Measurements from ENCODE around the gene IGF2BP1. TPM values are rescaled to one million over a fixed set of nuclear protein-coding genes. Genes with fewer than 3 reads are reported as not detected.

Gene IGF2BP1
- 9.7 and 10.3 TPM in 2 replicates for total RNA-seq

GRCh38 chr17:48997103-48997826 is at the start of gene IGF2BP1:
IGF2BP1 (plus strand) TSS chr17:48997385; CDS start chr17:48997746, 361 bp downstream.

Other genes with a start within 250 kb of the IGF2BP1 start
- 0.17 TPM in 1 of 2 replicates, not detected in the other for gene TTLL6, start 180.2 kb upstream of the IGF2BP1 start, total RNA-seq
- gene CALCOCO2, start 166.3 kb upstream of the IGF2BP1 start, total RNA-seq: 24.7 and 34.5 TPM in 2 replicates
- 282 and 318 TPM in 2 replicates for gene ATP5MC1, start 104.6 kb upstream of the IGF2BP1 start, total RNA-seq
- gene UBE2Z, start 89.0 kb upstream of the IGF2BP1 start, total RNA-seq: 66.2 and 70.6 TPM in 2 replicates
- 199 and 200 TPM in 2 replicates for gene SNF8, start 52.5 kb upstream of the IGF2BP1 start, total RNA-seq
- gene GIP, start 28.8 kb upstream of the IGF2BP1 start, total RNA-seq: not detected in 2 replicates
- gene B4GALNT2, start 135.4 kb downstream of the IGF2BP1 start, total RNA-seq: not detected in 2 replicates
- 0.17 and 1.0 TPM in 2 replicates for gene GNGT2, start 213.2 kb downstream of the IGF2BP1 start, total RNA-seq
- gene ABI3, start 213.3 kb downstream of the IGF2BP1 start, total RNA-seq: 2.2 and 3.4 TPM in 2 replicates
- gene PHOSPHO1, start 233.4 kb downstream of the IGF2BP1 start, total RNA-seq: 0.34 and 1.3 TPM in 2 replicates